K562 (cell line): Measurements from ENCODE around the gene LGALS8. TPM values are rescaled to one million over a fixed set of nuclear protein-coding genes. Genes with fewer than 3 reads are reported as not detected.

Experiments
- ATAC-seq: fragments of 200-7000 bp; cut with Tn5 transposase; 3 replicates; pipeline ENCODE4 v1.9.1; 2020; ENCODE audit warnings: moderate library complexity
- BruUV-seq: library from RNA; stranded (reverse); fragments of 400-500 nt; replicated peaks from 2 replicates; lab custom pipeline; 2021; lab: Mats Ljungman, UMichigan
- CTCF ChIA-PET: fragments of 300-600 bp; formaldehyde crosslinking; extraction: SDS; loops from one replicate; lab custom pipeline; 2021; ENCODE audit warnings: low intra/inter-chr PET ratio; lab: Yijun Ruan, JAX
- POLR2A ChIA-PET: fragments of 300-600, 350-650 bp; sonication (Branson Sonifier 250); formaldehyde crosslinking; extraction: SDS; loops from one replicate; lab custom pipeline; 2021; ENCODE audit warnings: antibody characterized with exemption, inconsistent platforms; lab: Yijun Ruan, JAX
- DNase-seq, 4 experiments: peaks; one replicate each; pipeline versions ENCODE4 v3.0.0 to v3.0.0-alpha.2; 2011 to 2018; ENCODE audit warnings: low spot score in 3 of 4, mixed read lengths in 3 of 4; ENCODE audit errors: extremely low read depth in 1 of 4
- FAIRE-seq: peaks from 2 replicates; lab custom pipeline; 2011; peaks lifted over from hg19 to GRCh38; lab: Jason Lieb, UNC
- H2AFZ ChIP-seq: 2 replicates; pipeline ENCODE4 v1.6.0; 2011; ENCODE audit warnings: low read depth, low read length, control low read depth, inconsistent platforms
- H3K27ac ChIP-seq: fragments of 200-600 bp; 3 replicates; pipeline ENCODE4 v1.8.0; 2011; ENCODE audit warnings: low read depth, mild to moderate bottlenecking, control low read depth, inconsistent platforms, low read length, moderate library complexity, mixed read lengths; ENCODE audit errors: extremely low read depth
- H3K27me3 ChIP-seq, 2 experiments: fragments of 300-600 bp in 1 of 2; 2 replicates in 1 of 2; 3 replicates in 1 of 2; pipeline versions ENCODE4 v1.6.0 to v1.8.0; 2011; ENCODE audit warnings: inconsistent platforms in 2 of 2, low read length in 2 of 2, mild to moderate bottlenecking in 1 of 2, mixed read lengths in 1 of 2, moderate library complexity in 1 of 2; ENCODE audit not compliant: control insufficient read depth in 2 of 2, insufficient read depth in 2 of 2
- H3K36me3 ChIP-seq: fragments of 300-600 bp; 3 replicates; pipeline ENCODE4 v1.8.0; 2011; ENCODE audit warnings: mild to moderate bottlenecking, low read length, inconsistent platforms; ENCODE audit not compliant: control insufficient read depth, insufficient read depth
- H3K4me1 ChIP-seq, 2 experiments: fragments of 200-600 bp in 1 of 2; replicated peaks in 1 of 2; 2 replicates in 1 of 2; 3 replicates in 1 of 2; pipeline versions ENCODE4 v1.5.1 to v1.8.0; 2011; ENCODE audit warnings: inconsistent platforms in 2 of 2, low read length in 2 of 2, mild to moderate bottlenecking in 1 of 2, mixed read lengths in 1 of 2, moderate library complexity in 1 of 2; ENCODE audit not compliant: control insufficient read depth in 2 of 2, insufficient read depth in 2 of 2
- H3K4me2 ChIP-seq: 2 replicates; pipeline ENCODE4 v1.6.1; 2011; ENCODE audit warnings: low read length, control low read depth, inconsistent platforms, mixed read lengths; ENCODE audit not compliant: insufficient read depth
- H3K4me3 ChIP-seq: fragments of 200-600 bp; sonication (generic), shearing (Covaris generic); 2 replicates; pipeline ENCODE4 v1.5.1; 2016; ENCODE audit warnings: control low read depth, inconsistent platforms
- H3K79me2 ChIP-seq: fragments of 200-600 bp; 3 replicates; pipeline ENCODE4 v1.8.0; 2011; ENCODE audit warnings: low read length, inconsistent platforms; ENCODE audit not compliant: control insufficient read depth, insufficient read depth
- H3K9ac ChIP-seq, 2 experiments: 2 replicates each; pipeline versions ENCODE4 v1.6.0 to v1.6.1; 2011; ENCODE audit warnings: low read depth in 2 of 2, low read length in 2 of 2, control low read depth in 1 of 2, inconsistent platforms in 1 of 2, mild to moderate bottlenecking in 1 of 2, mixed read lengths in 1 of 2; ENCODE audit not compliant: insufficient read depth in 1 of 2
- H3K9me1 ChIP-seq: one replicate; pipeline ENCODE4 v1.6.0; 2011; ENCODE audit warnings: inconsistent platforms, mild to moderate bottlenecking, low read length, moderate library complexity; ENCODE audit not compliant: control insufficient read depth, insufficient read depth
- H3K9me3 ChIP-seq: replicated peaks from 2 replicates; pipeline ENCODE4 v1.5.1; 2011; ENCODE audit warnings: low read depth, low read length, inconsistent platforms; ENCODE audit not compliant: control insufficient read depth, insufficient read depth
- H4K20me1 ChIP-seq: replicated peaks from 2 replicates; pipeline ENCODE4 v1.6.1; 2011; ENCODE audit warnings: low read length, inconsistent platforms, mixed read lengths; ENCODE audit not compliant: control insufficient read depth, insufficient read depth
- C11orf30 ChIP-seq: fragments of 450-650 bp; IDR thresholded peaks from 2 replicates; pipeline ENCODE4 v1.6.1; 2016; ENCODE audit warnings: low read depth, mild to moderate bottlenecking
- CEBPG ChIP-seq, 3 experiments: fragments of 200-800 bp in 1 of 3; sonication (Bioruptor generic) in 1 of 3; sonication (generic) in 1 of 3; formaldehyde crosslinking in 1 of 3; IDR thresholded peaks in 2 of 3; conservative IDR thresholded peaks in 1 of 3; 2 replicates each; pipeline versions ENCODE4 v1.6.1 to v1.8.0; 2016 to 2022; ENCODE audit warnings: missing compliant biosample characterization in 2 of 3, missing genetic modification characterization in 2 of 3, mild to moderate bottlenecking in 1 of 3, missing genetic modification reagents in 1 of 3
- NFIX ChIP-seq: fragments of 250-450 bp; sonication (Bioruptor Pico); IDR thresholded peaks from 2 replicates; pipeline ENCODE4 v1.4.0; 2020; ENCODE audit warnings: low read depth, mild to moderate bottlenecking, moderate library complexity
- PURB ChIP-seq: sonication (generic); formaldehyde crosslinking; IDR thresholded peaks from 2 replicates; pipeline ENCODE4 v1.9.0; 2021; ENCODE audit warnings: low read depth, mild to moderate bottlenecking, missing genetic modification reagents
- RFX1 ChIP-seq: fragments of 450-650 bp; IDR thresholded peaks from 2 replicates; pipeline ENCODE4 v1.6.1; 2016; ENCODE audit warnings: mild to moderate bottlenecking, moderate library complexity
- SMARCA4 ChIP-seq: fragments of 450-650 bp; IDR thresholded peaks from 2 replicates; pipeline ENCODE4 v1.6.1; 2016
- TFE3 ChIP-seq: fragments of 450-650 bp; formaldehyde crosslinking; IDR thresholded peaks from 2 replicates; pipeline ENCODE4 v1.4.0; 2020; ENCODE audit warnings: mild to moderate bottlenecking, mixed read lengths
- ZBTB7A ChIP-seq: IDR thresholded peaks from 2 replicates; pipeline ENCODE4 v1.6.1; 2011; ENCODE audit warnings: low read depth, mild to moderate bottlenecking, low read length, moderate library complexity, borderline replicate concordance; ENCODE audit not compliant: control insufficient read depth
- ZNF316 ChIP-seq: fragments of 450-650 bp; IDR thresholded peaks from 2 replicates; pipeline ENCODE4 v1.6.1; 2016
- ZNF561 ChIP-seq: fragments of 450-650 bp; formaldehyde crosslinking; conservative IDR thresholded peaks from 2 replicates; pipeline ENCODE4 v1.4.0; 2020; ENCODE audit warnings: mild to moderate bottlenecking, moderate library complexity
- WGBS: fragments of 100-300 bp; shearing (Covaris generic); methylation state at CpG from one replicate; pipeline ENCODE4 v1.1.6; 2016; ENCODE audit warnings: low coverage, mixed read lengths; ENCODE audit not compliant: insufficient coverage; ENCODE audit errors: missing lambda C conversion rate; 5-methylcytosine and 5-hydroxymethylcytosine counted together
- in situ Hi-C: fragments of 300-500 bp; cut with MboI; formaldehyde crosslinking; loops from 4 replicates; pipeline ENCODE4 v1.15.0; 2018; ENCODE audit warnings: inconsistent platforms, mixed read lengths
- intact Hi-C: fragments of 100-400 bp; cut with micrococcal nuclease; formaldehyde crosslinking; loops from 2 replicates; pipeline ENCODE4 v1.14.2; 2022
- polyA plus RNA-seq, 8 experiments: library from polyadenylated mRNA; depleted of rRNA in 4 of 8; stranded (reverse) in 5 of 8; unstranded in 3 of 8; fragments of >200 nt; fragmentation: Nextera tagmentation in 2 of 8; fragmentation: Illumina TruSeq in 1 of 8; extraction: Ambion mirVana in 2 of 8; extraction: Trizol in 1 of 8; gene quantifications; 2 replicates each; pipeline versions ENCODE4 v1.2.1 to v1.2.3, GENCODE V29; 2011 to 2014; ENCODE audit warnings: inconsistent platforms in 1 of 8, missing spikeins in 1 of 8
- total RNA-seq, 7 experiments: library from RNA; depleted of rRNA in 6 of 7; stranded (reverse); fragments of >200 nt in 6 of 7; fragmentation: Illumina TruSeq in 2 of 7; extraction: Trizol in 2 of 7; gene quantifications; 2 replicates each; pipeline versions ENCODE4 v1.2.1 to v1.2.3, GENCODE V29; 2011 to 2021; ENCODE audit warnings: low replicate concordance in 1 of 7

Gene LGALS8
- total and polyA plus RNA-seq, 9 of the 15 experiments (the other 6 are each of a cell fraction or from before 2014, with no cell fraction given) = 57.4 to 87.7 (median 70.3) TPM

GRCh38 chr1:236535190-236535589 is 11.4 kb downstream of the LGALS8 start:
- POLR2A ChIA-PET = interaction anchor here (0.6 to 1.9 kb wide), 3 partner anchors 16 to 194 kb away, joined by 3 to 11 read pairs (median 3); no protein-coding TSS in a partner anchor
- intact Hi-C loops (no loop called here), in situ Hi-C loops (no loop called here)
- no peak for DNase-seq
- ATAC-seq = no peak
- CTCF ChIA-PET = no interaction called here
- FAIRE-seq = no peak
- 91% methylated on average over 1 of the region's 1 CpG for WGBS
- Histone ChIP-seq H3K27ac (no peak overlapping the region), H4K20me1 (peaks cover 7% of the 10 kb centered on the region), H3K36me3 (peaks cover 59% of the 10 kb centered on the region; the same call in 2 of the 3 replicates), H3K9me1 (no peaks in the 10 kb centered on the region), H3K9me3 (no peaks in the 10 kb centered on the region), H3K4me2 (no peak overlapping the region), H3K4me1 (peaks cover 16 to 22% of the 10 kb centered on the region in 2 experiments; a peak in 4 of 5 replicates), H3K27me3 (no peaks in the 10 kb centered on the region), H3K79me2 (0 out of 3 replicates have a peak, but pooled peaks cover 3% of the 10 kb centered on the region), H3K9ac (no peak overlapping the region), H2AFZ (no peak overlapping the region), H3K4me3 (no peak overlapping the region)
- TF ChIP-seq ZNF561 (CRISPR knock-in tag) = no peak
- no peak for TF ChIP-seq NFIX (CRISPR knock-in tag)
- TF ChIP-seq ZBTB7A = no peak
- no peak for TF ChIP-seq SMARCA4
- no TSS peak for BruUV-seq

- intact Hi-C loops (no loop called here), in situ Hi-C loops (no loop called here)
- no peak overlapping the region for H3K4me2 ChIP-seq
- ATAC-seq (no peak), FAIRE-seq (no peak), DNase-seq (no peak)
- 0 out of 4 replicates have a peak overlapping the region, but pooled peaks of 1 of the 2 experiments have one; percentile 38 for H3K9ac ChIP-seq
- no peak overlapping the region for H3K27ac ChIP-seq
- H3K9me3 ChIP-seq = no peaks in the 10 kb centered on the region
- H3K27me3 ChIP-seq = no peaks in the 10 kb centered on the region
- CTCF ChIA-PET = no interaction called here
- no TSS peak for BruUV-seq
- no peak overlapping the region for H2AFZ ChIP-seq
- H4K20me1 ChIP-seq = peaks cover 7% of the 10 kb centered on the region
- peak; percentile 43; the same call in 1 of the 2 replicates for TF ChIP-seq RFX1
- TF ChIP-seq TFE3 (CRISPR knock-in tag) = peak; percentile 16; the same call in 1 of the 2 replicates
- TF ChIP-seq PURB (CRISPR knock-in tag) = no peak
- peak; percentile 53; the same call in 1 of the 2 replicates for TF ChIP-seq C11orf30
- TF ChIP-seq CEBPG (CRISPR knock-in tag; IDR thresholded peaks at IDR 0.05) = no peak
- no peak for TF ChIP-seq CEBPG (tag; conservative IDR thresholded peaks at IDR 0.05 in 1 of 2, IDR thresholded peaks at IDR 0.05 in 1 of 2)
- peak; percentile 45; the same call in 1 of the 2 replicates for TF ChIP-seq ZNF316
- no peak overlapping the region for H3K4me3 ChIP-seq
- 0 out of 3 replicates have a peak, but pooled peaks cover 3% of the 10 kb centered on the region for H3K79me2 ChIP-seq
- 92% methylated on average over 6 of the region's 6 CpGs for WGBS
- POLR2A ChIA-PET = interaction anchor here (0.6 to 1.0 kb wide), 8 partner anchors 11 to 364 kb away, joined by 3 read pairs; partner anchors contain the start of gene ERO1B
- H3K36me3 ChIP-seq = peaks cover 62% of the 10 kb centered on the region; the same call in 2 of the 3 replicates
- no peaks in the 10 kb centered on the region for H3K9me1 ChIP-seq
- peaks cover 16 to 22% of the 10 kb centered on the region in 2 experiments; a peak in 4 of 5 replicates for H3K4me1 ChIP-seq
These were observed 11.9 kb downstream of the LGALS8 start for GRCh38 chr1:236535662-236536161.
